ENCODE data around the gene KCNQ4. TPM values are rescaled to one million over a fixed set of nuclear protein-coding genes. Genes with fewer than 3 reads are reported as not detected.

The KCNQ4 gene
- total and polyA plus RNA-seq, 3 donors from 2014 or later = 1.4 to 2.4 (median 2.3) TPM

DNA sequence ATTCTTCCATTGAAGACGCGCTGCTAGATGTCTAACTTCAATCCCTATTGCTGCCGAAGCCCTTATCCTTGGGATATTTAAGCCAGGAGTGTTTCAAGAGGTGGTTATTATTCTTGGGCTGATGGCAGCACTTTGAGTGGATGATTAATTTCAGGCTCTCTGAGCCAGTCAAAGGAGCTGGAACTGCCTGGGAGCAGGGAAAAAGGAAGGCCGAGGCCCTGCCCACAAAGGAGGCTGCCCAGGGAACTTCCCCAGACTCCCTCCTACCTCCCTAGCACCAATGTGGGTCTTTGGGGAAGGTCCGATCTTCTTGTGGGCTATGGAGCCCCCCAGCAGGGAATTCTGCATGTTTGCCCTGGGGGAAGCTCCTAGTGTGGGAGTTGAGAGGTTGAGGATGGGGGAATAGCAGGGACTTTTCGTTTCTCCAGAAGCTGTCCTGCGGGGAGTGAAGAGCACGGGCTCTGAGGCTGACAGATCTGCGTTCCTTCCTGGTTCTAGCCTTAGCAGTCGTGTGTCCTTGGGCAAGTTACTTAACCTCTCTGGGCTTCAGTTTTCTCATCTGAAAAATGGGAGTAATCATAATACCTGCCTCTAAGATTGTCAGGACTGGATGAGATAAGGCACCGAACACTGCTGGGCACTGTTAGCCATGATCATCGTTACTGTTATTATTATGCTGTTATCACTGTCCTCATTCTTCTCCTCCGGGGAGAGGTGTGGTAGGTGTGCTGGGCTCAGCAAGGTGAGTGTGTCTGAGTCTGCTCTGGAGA is 6.3 kb downstream of the KCNQ4 start:
- Histone ChIP-seq H3K4me3 (no peak overlapping the region), H3K4me1 (no peaks in the 10 kb centered on the region), H3K36me3 (ENCODE audit: low read depth, missing control alignments) (no peaks in the 10 kb centered on the region), H3K27ac (no peak overlapping the region), H3K27me3 (no peaks in the 10 kb centered on the region), H3K9me3 (no peaks in the 10 kb centered on the region)
- TF ChIP-seq, protein P1, sequence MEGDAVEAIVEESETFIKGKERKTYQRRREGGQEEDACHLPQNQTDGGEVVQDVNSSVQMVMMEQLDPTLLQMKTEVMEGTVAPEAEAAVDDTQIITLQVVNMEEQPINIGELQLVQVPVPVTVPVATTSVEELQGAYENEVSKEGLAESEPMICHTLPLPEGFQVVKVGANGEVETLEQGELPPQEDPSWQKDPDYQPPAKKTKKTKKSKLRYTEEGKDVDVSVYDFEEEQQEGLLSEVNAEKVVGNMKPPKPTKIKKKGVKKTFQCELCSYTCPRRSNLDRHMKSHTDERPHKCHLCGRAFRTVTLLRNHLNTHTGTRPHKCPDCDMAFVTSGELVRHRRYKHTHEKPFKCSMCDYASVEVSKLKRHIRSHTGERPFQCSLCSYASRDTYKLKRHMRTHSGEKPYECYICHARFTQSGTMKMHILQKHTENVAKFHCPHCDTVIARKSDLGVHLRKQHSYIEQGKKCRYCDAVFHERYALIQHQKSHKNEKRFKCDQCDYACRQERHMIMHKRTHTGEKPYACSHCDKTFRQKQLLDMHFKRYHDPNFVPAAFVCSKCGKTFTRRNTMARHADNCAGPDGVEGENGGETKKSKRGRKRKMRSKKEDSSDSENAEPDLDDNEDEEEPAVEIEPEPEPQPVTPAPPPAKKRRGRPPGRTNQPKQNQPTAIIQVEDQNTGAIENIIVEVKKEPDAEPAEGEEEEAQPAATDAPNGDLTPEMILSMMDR (IDR thresholded peaks at IDR 0.05) = no peak
- TF ChIP-seq POLR2A (IDR thresholded peaks at IDR 0.05) = no peak
- intact Hi-C loops (cut with DNase I; ENCODE audit: low total_unique reads) = no loop called here
- no peak for DNase-seq
- WGBS, 2 donors = 87% methylated on average over 13 of the region's 13 CpGs

DNA sequence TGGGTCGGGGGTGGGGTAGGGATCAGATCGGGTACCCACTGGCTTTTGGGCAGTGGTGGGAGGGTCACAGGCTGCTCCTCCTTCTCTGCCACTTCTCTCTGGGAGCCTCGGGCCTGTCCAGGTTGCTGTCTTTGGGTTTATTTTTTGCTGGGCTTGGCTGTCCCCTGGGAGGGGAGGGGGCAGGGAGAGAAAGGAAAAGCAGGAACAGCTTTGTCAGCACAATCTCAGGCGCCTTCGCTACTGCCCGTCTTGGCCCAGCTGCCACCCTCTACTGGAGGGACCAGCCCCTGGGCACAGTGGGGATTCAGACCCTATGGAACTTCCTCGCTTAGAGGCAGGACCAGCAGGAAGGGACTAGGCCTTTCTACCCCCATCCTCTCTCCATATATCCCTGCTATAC is 8.4 kb downstream of the KCNQ4 start:
- Histone ChIP-seq H3K4me1 (no peaks in the 10 kb centered on the region), H3K9me3 (no peaks in the 10 kb centered on the region), H3K27ac (no peak overlapping the region), H3K27me3 (no peaks in the 10 kb centered on the region), H3K36me3 (ENCODE audit: low read depth, missing control alignments) (no peaks in the 10 kb centered on the region), H3K4me3 (no peak overlapping the region)
- WGBS, 2 donors = 85 to 87% methylated on average over 5 to 7 of the region's 7 CpGs
- intact Hi-C loops (cut with DNase I; ENCODE audit: low total_unique reads) = no loop called here
- TF ChIP-seq, protein P1 (IDR thresholded peaks at IDR 0.05) = no peak
- no peak for TF ChIP-seq POLR2A (IDR thresholded peaks at IDR 0.05)
- no peak for DNase-seq

DNA sequence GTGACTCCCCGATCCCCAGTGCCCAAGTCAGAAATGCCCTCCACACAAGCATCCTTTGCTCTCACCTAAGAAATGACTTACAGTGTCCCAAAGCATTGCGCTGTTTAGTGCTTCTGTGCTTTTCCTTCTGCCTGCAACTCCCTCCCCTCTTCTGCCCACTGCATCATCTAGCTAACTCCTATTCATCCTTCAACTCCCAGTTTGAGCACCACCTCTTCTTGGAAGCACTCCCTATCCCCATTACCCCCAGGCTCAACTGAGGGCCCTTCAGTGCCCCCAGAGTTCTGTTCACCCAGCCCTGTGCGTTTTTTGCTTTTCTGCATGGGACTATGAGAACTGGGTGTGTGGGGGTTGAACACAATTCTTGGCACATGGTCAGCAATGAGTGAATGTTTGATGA is 10.0 kb downstream of the KCNQ4 start:
- Histone ChIP-seq H3K36me3 (ENCODE audit: low read depth, missing control alignments) (no peaks in the 10 kb centered on the region), H3K27ac (no peak overlapping the region)
- TF ChIP-seq, protein P1 (IDR thresholded peaks at IDR 0.05) = no peak
- TF ChIP-seq POLR2A (IDR thresholded peaks at IDR 0.05) = no peak

DNA sequence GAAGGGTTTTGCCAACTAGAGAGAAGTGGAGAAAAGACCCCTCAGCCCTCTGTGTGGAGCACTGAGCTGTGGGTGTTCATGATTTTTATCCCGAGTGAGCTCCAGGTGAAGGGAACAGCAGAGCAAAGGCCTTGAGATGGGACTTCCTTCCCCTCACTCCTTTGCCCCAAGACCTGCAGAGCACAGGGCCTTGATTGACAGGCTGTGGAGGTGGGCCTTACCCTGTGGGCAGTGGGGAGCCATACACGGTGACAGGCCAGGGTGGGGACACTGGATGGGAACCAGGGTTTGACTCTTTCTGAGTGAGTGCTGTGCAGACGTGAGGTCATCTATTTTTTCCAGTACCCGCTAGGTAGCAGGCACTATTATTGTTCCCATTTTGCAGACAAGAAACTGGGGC is 10.5 kb downstream of the KCNQ4 start:
- Histone ChIP-seq H3K27ac (no peak overlapping the region), H3K4me3 (no peak overlapping the region), H3K36me3 (ENCODE audit: low read depth, missing control alignments) (no peaks in the 10 kb centered on the region), H3K27me3 (no peaks in the 10 kb centered on the region), H3K9me3 (no peaks in the 10 kb centered on the region), H3K4me1 (peaks cover 6% of the 10 kb centered on the region)
- 85 to 92% methylated on average over 4 of the region's 4 CpGs for WGBS, 2 donors
- TF ChIP-seq, protein P1 (IDR thresholded peaks at IDR 0.05) = no peak
- no peak for TF ChIP-seq POLR2A (IDR thresholded peaks at IDR 0.05)
- no peak for DNase-seq
- intact Hi-C loops (cut with DNase I; ENCODE audit: low total_unique reads) = no loop called here

More for the DNA sequence above, 10.0 kb downstream of the KCNQ4 start:
- WGBS, 2 donors = 86 to 96% methylated on average over 3 of the region's 3 CpGs
- Histone ChIP-seq H3K9me3 (no peaks in the 10 kb centered on the region), H3K4me3 (no peak overlapping the region), H3K4me1 (peaks cover 2% of the 10 kb centered on the region), H3K27me3 (no peaks in the 10 kb centered on the region)
- intact Hi-C loops (cut with DNase I; ENCODE audit: low total_unique reads) = no loop called here
- DNase-seq = no peak
